Colonic mucosa (tissue), 4 donors: Measurements from ENCODE around the gene LMCD1. TPM values are rescaled to one million over a fixed set of nuclear protein-coding genes. Genes with fewer than 3 reads are reported as not detected.

ENCODE experiments used
- DNase-seq: peaks from one replicate; pipeline ENCODE4 v3.0.0-alpha.2; 2020
- H3K27ac ChIP-seq: fragments of 200-600 bp; one replicate; pipeline ENCODE4 v1.8.0; 2021
- H3K27me3 ChIP-seq: fragments of 200-600 bp; one replicate; pipeline ENCODE4 v1.8.0; 2021
- H3K36me3 ChIP-seq: fragments of 200-600 bp; one replicate; pipeline ENCODE4 v1.8.0; 2021
- H3K4me1 ChIP-seq: fragments of 200-600 bp; one replicate; pipeline ENCODE4 v1.8.0; 2021; ENCODE audit warnings: mild to moderate bottlenecking
- H3K4me3 ChIP-seq: fragments of 200-600 bp; one replicate; pipeline ENCODE4 v1.8.0; 2021
- H3K9ac ChIP-seq, 2 donors: one replicate each; pipeline ENCODE4 v1.7.0; 2013; ENCODE audit warnings: control low read depth in 2 of 2, low read depth in 2 of 2, low read length in 2 of 2
- H3K9me3 ChIP-seq: fragments of 200-600 bp; one replicate; pipeline ENCODE4 v1.8.0; 2021
- intact Hi-C: fragments of 100-400 bp; cut with DNase I; formaldehyde crosslinking; loops from one replicate; pipeline ENCODE4 v1.14.1; 2022
- total RNA-seq, 2 donors: library from RNA; stranded (reverse); fragmentation: NEBNext Ultra II Directional in 1 of 2; extraction: Animal tissue kit (Norgen Biotek cat#: 25700) in 1 of 2; gene quantifications; one replicate each; pipeline ENCODE4 v1.2.1, GENCODE V29; 2021
- TF ChIP-seq, protein P1 (sequence below): fragments of 200-600 bp; IDR thresholded peaks from one replicate; pipeline ENCODE4 v1.8.0; 2022; ENCODE audit warnings: antibody characterized with exemption, mild to moderate bottlenecking
- donor health status: healthy.
- donor health status: DM: no; HTN: no; CAD: no.
- donor health status: DM: no; HTN: no; CAD: no.

LMCD1 gene
- total RNA-seq, 2 donors from 2014 or later, result 5.5 to 7.6 TPM

DNA sequence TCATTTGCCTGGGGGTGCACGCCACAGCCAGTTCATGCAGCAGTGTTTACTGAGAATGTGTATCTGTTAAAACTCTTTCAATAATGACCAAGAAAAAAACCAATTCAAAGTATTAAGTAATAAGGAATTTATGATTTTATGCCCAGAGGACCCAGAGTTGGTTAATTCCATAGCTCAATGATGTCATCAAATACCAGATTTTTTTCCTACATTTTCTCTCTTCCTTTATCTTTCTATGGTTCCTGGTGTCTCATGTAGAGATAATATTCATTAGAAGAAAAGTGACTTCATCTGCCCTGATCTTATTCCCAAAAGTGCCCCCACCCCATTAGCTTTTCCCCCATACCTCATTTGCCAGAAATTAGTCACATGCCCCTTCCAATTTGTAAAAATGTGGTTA is 44.6 kb upstream of the LMCD1 start:
- no peaks in the 10 kb centered on the region for H3K9me3 ChIP-seq
- intact Hi-C loops, result no loop called here
- no peak for DNase-seq
- no peaks in the 10 kb centered on the region for H3K4me1 ChIP-seq
- TF ChIP-seq, protein P1, sequence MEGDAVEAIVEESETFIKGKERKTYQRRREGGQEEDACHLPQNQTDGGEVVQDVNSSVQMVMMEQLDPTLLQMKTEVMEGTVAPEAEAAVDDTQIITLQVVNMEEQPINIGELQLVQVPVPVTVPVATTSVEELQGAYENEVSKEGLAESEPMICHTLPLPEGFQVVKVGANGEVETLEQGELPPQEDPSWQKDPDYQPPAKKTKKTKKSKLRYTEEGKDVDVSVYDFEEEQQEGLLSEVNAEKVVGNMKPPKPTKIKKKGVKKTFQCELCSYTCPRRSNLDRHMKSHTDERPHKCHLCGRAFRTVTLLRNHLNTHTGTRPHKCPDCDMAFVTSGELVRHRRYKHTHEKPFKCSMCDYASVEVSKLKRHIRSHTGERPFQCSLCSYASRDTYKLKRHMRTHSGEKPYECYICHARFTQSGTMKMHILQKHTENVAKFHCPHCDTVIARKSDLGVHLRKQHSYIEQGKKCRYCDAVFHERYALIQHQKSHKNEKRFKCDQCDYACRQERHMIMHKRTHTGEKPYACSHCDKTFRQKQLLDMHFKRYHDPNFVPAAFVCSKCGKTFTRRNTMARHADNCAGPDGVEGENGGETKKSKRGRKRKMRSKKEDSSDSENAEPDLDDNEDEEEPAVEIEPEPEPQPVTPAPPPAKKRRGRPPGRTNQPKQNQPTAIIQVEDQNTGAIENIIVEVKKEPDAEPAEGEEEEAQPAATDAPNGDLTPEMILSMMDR, result no peak
- H3K27me3 ChIP-seq, result no peaks in the 10 kb centered on the region
- no peak overlapping the region for H3K27ac ChIP-seq
- no peaks in the 10 kb centered on the region for H3K36me3 ChIP-seq
- no peak overlapping the region for H3K9ac ChIP-seq
- no peak overlapping the region for H3K4me3 ChIP-seq

DNA sequence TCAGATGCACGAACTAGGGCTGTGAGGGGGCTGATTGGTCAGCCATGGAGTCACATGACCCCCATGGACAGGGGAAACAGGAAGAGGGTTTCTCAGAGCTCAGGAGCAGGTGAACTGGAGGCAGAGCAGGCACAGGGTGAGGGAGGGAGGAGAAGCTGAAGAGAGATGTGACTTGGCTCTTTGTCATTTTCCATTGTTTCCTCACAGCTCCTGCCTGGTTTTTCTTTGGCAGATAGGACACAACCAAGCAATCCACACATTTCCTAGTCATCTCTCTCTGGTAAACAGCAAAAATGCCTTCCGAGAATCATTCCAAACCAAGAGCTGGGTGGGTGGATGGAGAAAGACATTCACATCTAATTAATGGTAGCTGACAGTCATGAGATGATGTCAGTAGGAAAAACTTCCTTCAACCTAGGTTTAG is 43.4 kb upstream of the LMCD1 start:
- Histone ChIP-seq H3K4me1 (no peaks in the 10 kb centered on the region), H3K27ac (no peak overlapping the region), H3K4me3 (no peak overlapping the region), H3K9ac (no peak overlapping the region), H3K9me3 (no peaks in the 10 kb centered on the region), H3K27me3 (no peaks in the 10 kb centered on the region), H3K36me3 (no peaks in the 10 kb centered on the region)
- intact Hi-C loops, result no loop called here
- TF ChIP-seq, protein P1, result no peak
- DNase-seq, result no peak

DNA sequence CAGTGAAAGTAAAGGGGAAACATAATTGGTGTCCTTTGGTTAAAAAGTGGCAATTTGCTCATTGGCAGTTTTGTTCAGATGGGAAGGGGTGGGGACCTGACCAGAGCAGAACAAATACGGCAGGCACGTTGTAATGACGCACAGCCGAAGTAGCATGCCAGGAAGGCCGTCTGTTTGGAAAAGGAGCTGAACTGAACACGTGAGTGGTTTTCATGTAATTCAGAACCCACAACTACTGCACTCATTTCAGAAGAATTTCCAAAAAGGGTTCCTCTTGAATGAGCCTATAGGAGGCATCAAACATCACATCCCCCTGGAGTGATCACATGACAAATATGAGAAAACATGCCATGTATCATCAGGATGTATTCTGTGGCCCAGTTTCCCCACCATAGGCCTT is 42.9 kb upstream of the LMCD1 start:
- Histone ChIP-seq H3K4me1 (no peaks in the 10 kb centered on the region), H3K27ac (no peak overlapping the region), H3K9ac (no peak overlapping the region), H3K4me3 (no peak overlapping the region), H3K36me3 (no peaks in the 10 kb centered on the region), H3K27me3 (no peaks in the 10 kb centered on the region), H3K9me3 (no peaks in the 10 kb centered on the region)
- TF ChIP-seq, protein P1, result no peak
- intact Hi-C loops, result no loop called here
- DNase-seq, result no peak

DNA sequence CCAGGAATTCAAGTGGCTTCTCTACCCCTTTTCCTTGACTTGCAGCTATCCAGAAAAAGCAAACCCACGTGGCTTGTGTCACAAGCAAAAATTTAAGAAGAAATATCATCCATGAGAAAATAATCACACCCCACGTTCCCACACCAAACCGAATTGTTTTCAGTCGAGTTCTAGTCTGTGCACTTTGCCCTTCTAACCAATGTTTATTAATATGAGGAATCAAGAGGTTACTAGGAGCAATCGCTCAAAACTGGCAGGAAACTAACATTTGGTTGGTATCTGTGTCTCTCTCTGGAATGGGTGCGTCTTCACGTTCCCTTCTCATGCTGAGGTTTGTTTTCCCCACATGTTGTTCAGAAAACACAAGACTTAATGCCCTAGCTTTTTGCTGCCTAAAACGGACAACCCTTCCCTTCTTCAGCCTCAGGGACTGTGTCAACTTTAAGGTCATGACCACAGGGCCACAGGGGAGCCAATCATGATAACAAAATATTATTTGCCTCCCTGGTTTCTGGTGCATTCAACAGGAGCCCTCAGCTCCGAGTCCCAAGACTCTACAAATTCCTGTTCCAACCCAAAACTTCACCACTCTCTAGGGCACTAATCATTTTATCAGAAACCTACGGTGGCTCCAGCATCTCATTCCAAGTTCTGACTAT is 41.4 kb upstream of the LMCD1 start:
- H3K9ac ChIP-seq, result no peak overlapping the region
- H3K27me3 ChIP-seq, result no peaks in the 10 kb centered on the region
- no peak overlapping the region for H3K4me3 ChIP-seq
- no peaks in the 10 kb centered on the region for H3K4me1 ChIP-seq
- TF ChIP-seq, protein P1, result no peak
- DNase-seq, result no peak
- intact Hi-C loops, result no loop called here
- H3K36me3 ChIP-seq, result no peaks in the 10 kb centered on the region
- H3K27ac ChIP-seq, result no peak overlapping the region
- H3K9me3 ChIP-seq, result no peaks in the 10 kb centered on the region

DNA sequence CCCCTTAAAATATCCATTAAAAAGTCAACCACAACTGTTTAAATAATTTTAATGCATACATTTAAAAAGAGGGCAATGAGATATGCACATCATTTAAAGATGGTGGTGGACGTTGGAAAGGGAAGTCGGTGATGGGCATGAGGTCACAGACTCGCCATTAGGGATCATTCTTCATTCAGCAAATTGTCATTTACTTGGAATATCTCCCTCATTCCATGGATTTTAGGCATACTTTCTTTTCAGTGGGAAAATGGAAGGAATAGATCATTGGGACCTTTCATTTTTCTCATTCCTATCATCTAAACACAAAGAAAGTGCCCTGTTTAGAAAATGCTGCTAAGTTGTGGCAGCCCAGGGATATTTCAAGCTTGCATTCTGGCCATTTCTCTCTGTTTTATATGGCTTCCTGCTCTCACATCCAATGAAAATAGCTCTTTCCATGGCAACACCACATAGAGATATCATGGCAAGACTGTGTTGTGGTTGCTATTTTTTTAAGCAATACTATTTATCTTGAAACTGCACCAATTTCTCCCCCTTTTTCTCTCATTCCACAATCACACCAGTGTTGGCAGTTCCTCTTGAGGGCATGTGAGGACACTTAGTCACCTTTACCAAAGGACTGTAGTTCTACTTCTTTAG is 40.7 kb upstream of the LMCD1 start:
- TF ChIP-seq, protein P1, result no peak
- no peak overlapping the region for H3K27ac ChIP-seq
- H3K9me3 ChIP-seq, result no peaks in the 10 kb centered on the region

More for the DNA sequence above, 40.7 kb upstream of the LMCD1 start:
- Histone ChIP-seq H3K36me3 (no peaks in the 10 kb centered on the region), H3K27me3 (no peaks in the 10 kb centered on the region), H3K9ac (no peak overlapping the region), H3K4me3 (no peak overlapping the region), H3K4me1 (no peaks in the 10 kb centered on the region)
- DNase-seq, result no peak
- intact Hi-C loops, result no loop called here
